IMR-90 (cell line): ENCODE results near the gene RIBC1. TPM values are rescaled to one million over a fixed set of nuclear protein-coding genes. Genes with fewer than 3 reads are reported as not detected.

Experiments
- ATAC-seq: fragments of 200-7000 bp; cut with Tn5 transposase; 2 replicates; pipeline ENCODE4 v1.9.1; 2020; ENCODE audit warnings: low read depth, mild to moderate bottlenecking, moderate library complexity
- BruUV-seq: library from RNA; stranded (reverse); fragments of 400-500 nt; replicated peaks from 2 replicates; lab custom pipeline; 2021; lab: Mats Ljungman, UMichigan
- CTCF ChIA-PET: fragments of 300-600 bp; formaldehyde crosslinking; extraction: SDS; loops from one replicate; lab custom pipeline; 2021; ENCODE audit warnings: antibody characterized with exemption; lab: Yijun Ruan, JAX
- POLR2A ChIA-PET: fragments of 300-600 bp; sonication (Branson Sonifier 250); formaldehyde crosslinking; loops from one replicate; lab custom pipeline; 2022; ENCODE audit warnings: antibody characterized with exemption; ENCODE audit not compliant: unreplicated experiment; lab: Charles Lee
- DNase-seq: peaks from one replicate; pipeline ENCODE4 v3.0.0; 2013
- H2AFZ ChIP-seq: replicated peaks from 2 replicates; pipeline ENCODE3; 2013; ENCODE audit warnings: low read length, mild to moderate bottlenecking; ENCODE audit not compliant: poor library complexity
- H2AK5ac ChIP-seq: 2 replicates; pipeline ENCODE4 v1.6.1; 2013; ENCODE audit warnings: low read depth, low read length, inconsistent platforms
- H2AK9ac ChIP-seq: replicated peaks from 2 replicates; pipeline ENCODE3; 2013; ENCODE audit warnings: mild to moderate bottlenecking, low read depth, low read length, moderate library complexity; ENCODE audit not compliant: poor library complexity
- H2BK120ac ChIP-seq: 2 replicates; pipeline ENCODE4 v1.6.1; 2013; ENCODE audit warnings: low read depth, low read length, inconsistent platforms
- H2BK15ac ChIP-seq: 3 replicates; pipeline ENCODE4 v1.6.1; 2013; ENCODE audit warnings: low read depth, low read length, inconsistent platforms
- H2BK20ac ChIP-seq: 2 replicates; pipeline ENCODE4 v1.6.1; 2013; ENCODE audit warnings: low read depth, mild to moderate bottlenecking, inconsistent platforms, low read length, moderate library complexity
- H2BK5ac ChIP-seq: 2 replicates; pipeline ENCODE4 v1.6.1; 2013; ENCODE audit warnings: mild to moderate bottlenecking, low read depth, low read length, inconsistent platforms; ENCODE audit not compliant: poor library complexity, severe bottlenecking
- H3K14ac ChIP-seq: replicated peaks from 2 replicates; pipeline ENCODE4 v1.6.1; 2013; ENCODE audit warnings: low read depth, low read length, inconsistent platforms
- H3K18ac ChIP-seq: 2 replicates; pipeline ENCODE4 v1.6.1; 2013; ENCODE audit warnings: low read depth, low read length, control low read depth
- H3K23ac ChIP-seq: 2 replicates; pipeline ENCODE4 v1.6.1; 2013; ENCODE audit warnings: low read depth, low read length, inconsistent platforms
- H3K27ac ChIP-seq: 2 replicates; pipeline ENCODE4 v1.5.1; 2013; ENCODE audit warnings: mild to moderate bottlenecking, control low read depth, low read length; ENCODE audit not compliant: insufficient read depth
- H3K27me3 ChIP-seq: 2 replicates; pipeline ENCODE4 v1.6.1; 2013; ENCODE audit warnings: low read length; ENCODE audit not compliant: control insufficient read depth, insufficient read depth
- H3K36me3 ChIP-seq: 2 replicates; pipeline ENCODE4 v1.6.1; 2013; ENCODE audit warnings: low read length, mixed read lengths; ENCODE audit not compliant: control insufficient read depth, insufficient read depth
- H3K4ac ChIP-seq: 2 replicates; pipeline ENCODE4 v1.6.1; 2013; ENCODE audit warnings: low read depth, low read length, inconsistent platforms
- H3K4me1 ChIP-seq: 2 replicates; pipeline ENCODE4 v1.6.1; 2013; ENCODE audit warnings: low read length, mixed read lengths; ENCODE audit not compliant: control insufficient read depth, insufficient read depth
- H3K4me2 ChIP-seq: 2 replicates; pipeline ENCODE4 v1.6.1; 2013; ENCODE audit warnings: low read depth, mild to moderate bottlenecking, control low read depth, low read length, moderate library complexity
- H3K4me3 ChIP-seq: 2 replicates; pipeline ENCODE4 v1.5.1; 2013; ENCODE audit warnings: low read depth, mild to moderate bottlenecking, control low read depth, low read length, moderate library complexity; ENCODE audit not compliant: insufficient read depth
- H3K56ac ChIP-seq: 2 replicates; pipeline ENCODE4 v1.6.1; 2013; ENCODE audit warnings: low read length, inconsistent platforms; ENCODE audit not compliant: insufficient read depth; ENCODE audit errors: extremely low read depth
- H3K79me1 ChIP-seq, 2 experiments: 2 replicates each; pipeline ENCODE4 v1.6.1; 2013; ENCODE audit warnings: low read length in 2 of 2, inconsistent platforms in 1 of 2, low read depth in 1 of 2
- H3K9ac ChIP-seq: 2 replicates; pipeline ENCODE4 v1.6.1; 2013; ENCODE audit warnings: low read depth, low read length, control low read depth
- H3K9me1 ChIP-seq: 2 replicates; pipeline ENCODE4 v1.6.1; 2013; ENCODE audit warnings: low read length, inconsistent platforms; ENCODE audit not compliant: insufficient read depth
- H3K9me3 ChIP-seq: 2 replicates; pipeline ENCODE4 v1.6.1; 2013; ENCODE audit warnings: low read length; ENCODE audit not compliant: control insufficient read depth, insufficient read depth
- H4K20me1 ChIP-seq: 2 replicates; pipeline ENCODE4 v1.6.1; 2013; ENCODE audit warnings: low read length, inconsistent platforms; ENCODE audit not compliant: insufficient read depth
- H4K5ac ChIP-seq: 2 replicates; pipeline ENCODE4 v1.6.1; 2013; ENCODE audit warnings: mild to moderate bottlenecking, low read depth, low read length, control low read depth
- H4K8ac ChIP-seq, 2 experiments: 2 replicates each; pipeline ENCODE4 v1.6.1; 2013; ENCODE audit warnings: low read depth in 2 of 2, low read length in 2 of 2, control low read depth in 1 of 2, inconsistent platforms in 1 of 2
- H4K91ac ChIP-seq: 2 replicates; pipeline ENCODE4 v1.6.1; 2013; ENCODE audit warnings: low read depth, low read length, inconsistent platforms; ENCODE audit not compliant: insufficient read depth
- BHLHE40 ChIP-seq: fragments of 150-350 bp; IDR thresholded peaks from 2 replicates; pipeline ENCODE4 v1.6.1; 2016; ENCODE audit warnings: mild to moderate bottlenecking, low read depth, low read length
- MAFK ChIP-seq: IDR thresholded peaks from 2 replicates; pipeline ENCODE4 v1.6.1; 2012; ENCODE audit warnings: low read depth, low read length, improper control_type of control experiment
- MAZ ChIP-seq: IDR thresholded peaks from 2 replicates; pipeline ENCODE4 v1.6.1; 2012; ENCODE audit warnings: low read depth, mild to moderate bottlenecking, low read length, improper control_type of control experiment, moderate library complexity, borderline replicate concordance
- NFE2L2 ChIP-seq: fragments of 150-350 bp; IDR thresholded peaks from 2 replicates; pipeline ENCODE4 v1.6.1; 2016; ENCODE audit warnings: low read depth, mild to moderate bottlenecking, low read length
- RAD21 ChIP-seq: IDR thresholded peaks from 2 replicates; pipeline ENCODE4 v1.6.1; 2012; ENCODE audit warnings: low read length, improper control_type of control experiment
- RFX5 ChIP-seq: IDR thresholded peaks from 2 replicates; pipeline ENCODE4 v1.8.0; 2012; ENCODE audit warnings: low read depth, mild to moderate bottlenecking, low read length, moderate library complexity
- SMC3 ChIP-seq: fragments of 150-350 bp; IDR thresholded peaks from 2 replicates; pipeline ENCODE4 v1.6.1; 2016; ENCODE audit warnings: low read depth, mild to moderate bottlenecking, antibody characterized with exemption, low read length, moderate library complexity
- WGBS, 2 experiments: methylation state at CpG; one replicate each; pipeline versions ENCODE4 v1.1.5 to v1.1.7; 2013; ENCODE audit warnings: missing lambda C conversion rate in 2 of 2; ENCODE audit not compliant: insufficient read length in 1 of 2; ENCODE audit errors: extremely low coverage in 2 of 2; 5-methylcytosine and 5-hydroxymethylcytosine counted together
- dilution Hi-C: fragments of 300-500 bp; cut with HindIII; formaldehyde crosslinking; loops from one replicate; pipeline ENCODE4 v1.14.3; 2018; ENCODE audit warnings: low sequenced_read_pairs; ENCODE audit not compliant: unreplicated experiment
- in situ Hi-C: fragments of 300-500 bp; cut with MboI; formaldehyde crosslinking; loops from 3 replicates; pipeline ENCODE4 v1.14.3; 2019; ENCODE audit warnings: low sequenced_read_pairs, inconsistent platforms, mixed read lengths
- intact Hi-C: fragments of 100-400 bp; cut with micrococcal nuclease; formaldehyde crosslinking; loops from 2 replicates; pipeline ENCODE4 v1.10.0; 2022
- polyA plus RNA-seq, 3 experiments: library from polyadenylated mRNA; depleted of rRNA; stranded (reverse); fragments of >200 nt; gene quantifications; 2 replicates each; pipeline ENCODE4 v1.2.3, GENCODE V29; 2012; ENCODE audit warnings: low replicate concordance in 1 of 3
- total RNA-seq: library from RNA; depleted of rRNA; stranded (reverse); fragments of >200 nt; gene quantifications from 2 replicates; pipeline ENCODE4 v1.2.3, GENCODE V29; 2012
- TF ChIP-seq, protein P1 (sequence below): fragments of 150-350 bp; IDR thresholded peaks from 2 replicates; pipeline ENCODE4 v1.6.1; 2017; ENCODE audit warnings: mild to moderate bottlenecking, antibody characterized with exemption, low read length, low read depth
- TF ChIP-seq, protein P2 (sequence below): conservative IDR thresholded peaks from 2 replicates; pipeline ENCODE4 v1.5.1; 2012; ENCODE audit warnings: mild to moderate bottlenecking, low read depth, low read length, improper control_type of control experiment
- TF ChIP-seq, protein P3 (sequence below): fragments of 150-350 bp; IDR thresholded peaks from 2 replicates; pipeline ENCODE4 v1.6.1; 2016; ENCODE audit warnings: low read depth, mild to moderate bottlenecking, low read length, moderate library complexity, borderline replicate concordance

RIBC1 gene
- total and polyA plus RNA-seq, 2 of the 4 experiments (the other 2 are of a cell fraction), result 0.31 to 0.36 TPM

GRCh38 chrX:53398216-53398615 lies 24.5 kb upstream of the RIBC1 start:
- Histone ChIP-seq H3K9me1 (no peaks in the 10 kb centered on the region), H2BK120ac (no peak overlapping the region), H2BK5ac (no peak overlapping the region), H2AK9ac (no peak overlapping the region), H2BK15ac (no peak overlapping the region), H3K27me3 (no peaks in the 10 kb centered on the region), H3K18ac (no peak overlapping the region), H3K56ac (no peak overlapping the region), H2BK20ac (no peak overlapping the region), H3K4ac (no peak overlapping the region), H3K9ac (no peak overlapping the region), H4K8ac (no peak overlapping the region), H4K91ac (no peak overlapping the region), H3K79me1 (no peaks in the 10 kb centered on the region), H4K20me1 (no peaks in the 10 kb centered on the region), H2AK5ac (no peak overlapping the region), H3K27ac (no peak overlapping the region), H3K9me3 (no peaks in the 10 kb centered on the region), H4K5ac (no peak overlapping the region), H3K4me2 (no peak overlapping the region), H3K4me3 (no peak overlapping the region), H3K4me1 (no peaks in the 10 kb centered on the region), H3K36me3 (peaks cover 25% of the 10 kb centered on the region), H3K23ac (no peak overlapping the region), H3K14ac (no peak overlapping the region), H2AFZ (no peak overlapping the region)
- ChIA-PET POLR2A (no interaction called here), CTCF (no interaction called here)
- intact Hi-C loops, result no loop called here
- TF ChIP-seq, protein P1, sequence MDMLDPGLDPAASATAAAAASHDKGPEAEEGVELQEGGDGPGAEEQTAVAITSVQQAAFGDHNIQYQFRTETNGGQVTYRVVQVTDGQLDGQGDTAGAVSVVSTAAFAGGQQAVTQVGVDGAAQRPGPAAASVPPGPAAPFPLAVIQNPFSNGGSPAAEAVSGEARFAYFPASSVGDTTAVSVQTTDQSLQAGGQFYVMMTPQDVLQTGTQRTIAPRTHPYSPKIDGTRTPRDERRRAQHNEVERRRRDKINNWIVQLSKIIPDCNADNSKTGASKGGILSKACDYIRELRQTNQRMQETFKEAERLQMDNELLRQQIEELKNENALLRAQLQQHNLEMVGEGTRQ, result no peak
- TF ChIP-seq, protein P2, sequence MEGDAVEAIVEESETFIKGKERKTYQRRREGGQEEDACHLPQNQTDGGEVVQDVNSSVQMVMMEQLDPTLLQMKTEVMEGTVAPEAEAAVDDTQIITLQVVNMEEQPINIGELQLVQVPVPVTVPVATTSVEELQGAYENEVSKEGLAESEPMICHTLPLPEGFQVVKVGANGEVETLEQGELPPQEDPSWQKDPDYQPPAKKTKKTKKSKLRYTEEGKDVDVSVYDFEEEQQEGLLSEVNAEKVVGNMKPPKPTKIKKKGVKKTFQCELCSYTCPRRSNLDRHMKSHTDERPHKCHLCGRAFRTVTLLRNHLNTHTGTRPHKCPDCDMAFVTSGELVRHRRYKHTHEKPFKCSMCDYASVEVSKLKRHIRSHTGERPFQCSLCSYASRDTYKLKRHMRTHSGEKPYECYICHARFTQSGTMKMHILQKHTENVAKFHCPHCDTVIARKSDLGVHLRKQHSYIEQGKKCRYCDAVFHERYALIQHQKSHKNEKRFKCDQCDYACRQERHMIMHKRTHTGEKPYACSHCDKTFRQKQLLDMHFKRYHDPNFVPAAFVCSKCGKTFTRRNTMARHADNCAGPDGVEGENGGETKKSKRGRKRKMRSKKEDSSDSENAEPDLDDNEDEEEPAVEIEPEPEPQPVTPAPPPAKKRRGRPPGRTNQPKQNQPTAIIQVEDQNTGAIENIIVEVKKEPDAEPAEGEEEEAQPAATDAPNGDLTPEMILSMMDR, result no peak
- TF ChIP-seq, protein P3, sequence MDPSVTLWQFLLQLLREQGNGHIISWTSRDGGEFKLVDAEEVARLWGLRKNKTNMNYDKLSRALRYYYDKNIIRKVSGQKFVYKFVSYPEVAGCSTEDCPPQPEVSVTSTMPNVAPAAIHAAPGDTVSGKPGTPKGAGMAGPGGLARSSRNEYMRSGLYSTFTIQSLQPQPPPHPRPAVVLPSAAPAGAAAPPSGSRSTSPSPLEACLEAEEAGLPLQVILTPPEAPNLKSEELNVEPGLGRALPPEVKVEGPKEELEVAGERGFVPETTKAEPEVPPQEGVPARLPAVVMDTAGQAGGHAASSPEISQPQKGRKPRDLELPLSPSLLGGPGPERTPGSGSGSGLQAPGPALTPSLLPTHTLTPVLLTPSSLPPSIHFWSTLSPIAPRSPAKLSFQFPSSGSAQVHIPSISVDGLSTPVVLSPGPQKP, result no peak
- TF ChIP-seq NFE2L2 (no peak), RAD21 (no peak), MAZ (no peak), BHLHE40 (no peak), RFX5 (no peak), SMC3 (no peak), MAFK (no peak)
- ATAC-seq (no peak), DNase-seq (no peak)
- in situ Hi-C loops, result no loop called here
- no CpG with 5 or more reads among the region's 1 CpG for WGBS, 2 experiments
- dilution Hi-C loops, result no loop called here
- no TSS peak for BruUV-seq
